Fibroblast of skin of back (primary cell): ENCODE measurements around the gene ZNF337.
"Not testable (repeated sequence)": the region's sequence is repeated elsewhere in the genome, so short reads cannot be mapped to it uniquely, and the experiment has no call there.

Experiments used
- DNase-seq: peaks from one replicate; pipeline ENCODE4 v3.0.0-alpha.2; 2013

Gene ZNF337

GRCh38 chr20:25692499-25692898 is 4.2 kb downstream of the ZNF337 start:
- no peak for DNase-seq

- DNase-seq, result no peak
Measured at GRCh38 chr20:25690427-25690826, 6.2 kb downstream of the ZNF337 start.

- no peak for DNase-seq
Measured at GRCh38 chr20:25686081-25687067, 10.3 kb downstream of the ZNF337 start.

GRCh38 chr20:25685276-25686080 is 11.2 kb downstream of the ZNF337 start:
- DNase-seq, result no peak

GRCh38 chr20:25683826-25684225 is 12.8 kb downstream of the ZNF337 start:
- DNase-seq, result not testable (repeated sequence)

GRCh38 chr20:25683050-25683449 is 13.6 kb downstream of the ZNF337 start:
- DNase-seq, result no peak

- DNase-seq, result peak; percentile 30
Measured at GRCh38 chr20:25676164-25676809, 20.4 kb downstream of the ZNF337 start.

GRCh38 chr20:25675161-25675560 is 21.5 kb downstream of the ZNF337 start:
- DNase-seq, result no peak

- no peak for DNase-seq
Measured at GRCh38 chr20:25672659-25673235, 23.9 kb downstream of the ZNF337 start.

GRCh38 chr20:25669826-25670422 is 26.7 kb downstream of the ZNF337 start:
- DNase-seq, result peak; percentile 6

GRCh38 chr20:25668446-25668845 is 28.2 kb downstream of the ZNF337 start:
- DNase-seq, result no peak

GRCh38 chr20:25659999-25660398 is 36.7 kb downstream of the ZNF337 start:
- no peak for DNase-seq

- no peak for DNase-seq
Measured at GRCh38 chr20:25654487-25654886, 42.2 kb downstream of the ZNF337 start.

- not testable (repeated sequence) for DNase-seq
Measured at GRCh38 chr20:25652866-25653265, 43.8 kb downstream of the ZNF337 start.

GRCh38 chr20:25644814-25645213 is 51.8 kb downstream of the ZNF337 start:
- DNase-seq, result no peak

- DNase-seq, result no peak
Measured at GRCh38 chr20:25643716-25644115, 52.9 kb downstream of the ZNF337 start.

GRCh38 chr20:25637247-25637646 is 59.4 kb downstream of the ZNF337 start:
- no peak for DNase-seq

GRCh38 chr20:25632940-25633790 is 63.5 kb downstream of the ZNF337 start:
- DNase-seq, result peak; percentile 11

- DNase-seq, result not testable (repeated sequence)
Measured at GRCh38 chr20:25630615-25631014, 66.0 kb downstream of the ZNF337 start.

- DNase-seq, result no peak
Measured at GRCh38 chr20:25629816-25630499, 66.7 kb downstream of the ZNF337 start.
